GM19372 (cell line): ENCODE results near the gene ASNS.
"Not testable (repeated sequence)": the region's sequence is repeated elsewhere in the genome, so short reads cannot be mapped to it uniquely, and the experiment has no call there.

Experiments
- ATAC-seq: cut with Tn5 transposase; IDR thresholded peaks from one replicate; pipeline ENCODE4 v1.9.1; 2021; ENCODE audit warnings: mild to moderate bottlenecking, low read depth, moderate library complexity; ENCODE audit not compliant: unreplicated experiment

Gene ASNS, protein sequence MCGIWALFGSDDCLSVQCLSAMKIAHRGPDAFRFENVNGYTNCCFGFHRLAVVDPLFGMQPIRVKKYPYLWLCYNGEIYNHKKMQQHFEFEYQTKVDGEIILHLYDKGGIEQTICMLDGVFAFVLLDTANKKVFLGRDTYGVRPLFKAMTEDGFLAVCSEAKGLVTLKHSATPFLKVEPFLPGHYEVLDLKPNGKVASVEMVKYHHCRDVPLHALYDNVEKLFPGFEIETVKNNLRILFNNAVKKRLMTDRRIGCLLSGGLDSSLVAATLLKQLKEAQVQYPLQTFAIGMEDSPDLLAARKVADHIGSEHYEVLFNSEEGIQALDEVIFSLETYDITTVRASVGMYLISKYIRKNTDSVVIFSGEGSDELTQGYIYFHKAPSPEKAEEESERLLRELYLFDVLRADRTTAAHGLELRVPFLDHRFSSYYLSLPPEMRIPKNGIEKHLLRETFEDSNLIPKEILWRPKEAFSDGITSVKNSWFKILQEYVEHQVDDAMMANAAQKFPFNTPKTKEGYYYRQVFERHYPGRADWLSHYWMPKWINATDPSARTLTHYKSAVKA

DNA sequence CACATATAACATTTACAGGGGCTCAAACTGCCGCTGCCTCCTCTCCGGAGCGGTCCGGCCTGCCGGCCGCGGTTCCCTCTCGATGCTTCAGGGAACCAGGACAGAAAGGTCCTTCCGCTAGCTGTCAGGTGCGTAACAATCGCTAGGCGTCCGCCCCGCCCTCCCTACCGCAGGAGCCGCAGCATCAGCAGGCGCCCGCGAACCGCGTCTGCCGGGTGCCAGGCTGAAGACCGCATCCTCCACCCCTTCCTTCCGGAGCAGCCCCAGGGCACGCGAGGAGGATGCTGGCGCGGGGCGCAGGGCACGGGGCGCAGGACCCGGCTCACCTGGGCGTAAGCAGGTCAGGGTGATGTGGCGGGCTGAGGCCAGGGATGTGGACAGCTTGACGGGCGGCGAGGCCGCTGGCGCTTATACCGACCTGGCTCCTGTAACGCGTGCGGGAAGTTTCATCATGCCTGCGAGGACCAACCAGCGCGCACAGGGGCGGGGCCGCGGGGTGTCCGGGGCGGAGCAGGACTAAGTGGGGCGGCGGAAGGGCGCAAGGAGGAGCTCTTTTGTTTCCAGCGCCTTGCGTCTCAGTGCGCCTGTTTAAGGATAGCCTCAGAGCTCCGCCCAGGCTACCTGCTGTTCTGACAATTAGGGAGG lies at the start of gene ASNS:
TSS of gene ASNS (minus strand) at position 384 of the 645 bp plus-strand sequence. CDS start 3,252 bp downstream, outside the sequence.
- ATAC-seq, result peak; percentile 98

DNA sequence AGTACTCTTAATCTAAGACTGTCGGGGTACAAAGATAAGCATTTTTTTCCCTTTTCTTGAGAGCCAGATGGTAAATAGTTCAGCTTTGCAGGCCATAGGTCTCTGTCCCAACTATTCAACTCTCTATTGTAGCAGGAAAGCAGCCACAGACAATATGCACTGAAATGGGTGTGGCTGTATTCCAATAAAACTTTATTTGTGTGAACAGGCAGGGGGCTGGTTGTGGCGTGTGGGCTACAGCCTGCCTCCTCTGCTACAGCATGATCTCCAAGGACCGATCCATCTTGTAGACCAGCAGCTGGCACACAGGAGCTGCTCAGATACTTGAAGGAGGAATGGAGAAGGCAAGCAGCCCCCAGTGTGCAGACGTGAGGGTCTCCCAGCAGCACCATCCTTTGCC lies 49.0 kb upstream of the ASNS start:
- not testable (repeated sequence) for ATAC-seq

DNA sequence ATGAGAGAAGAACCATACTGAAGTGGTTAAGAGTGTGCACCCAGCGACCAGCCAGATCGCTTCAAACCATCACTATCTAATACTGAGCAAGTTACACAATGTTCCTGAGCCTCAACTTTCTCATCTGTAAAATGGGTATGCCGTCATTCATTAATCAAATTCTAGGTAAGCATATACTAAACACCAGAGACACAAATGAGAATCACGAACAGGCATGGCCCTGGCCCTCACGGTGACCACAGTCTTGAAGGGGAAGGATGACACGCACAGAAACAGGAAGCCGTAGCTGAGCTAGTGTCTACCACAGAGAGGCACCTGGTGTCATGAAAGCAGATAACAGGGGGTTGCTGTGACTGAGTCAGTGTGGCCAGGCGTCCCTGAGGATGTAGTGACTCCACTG lies 43.1 kb upstream of the ASNS start:
- ATAC-seq, result not testable (repeated sequence)

DNA sequence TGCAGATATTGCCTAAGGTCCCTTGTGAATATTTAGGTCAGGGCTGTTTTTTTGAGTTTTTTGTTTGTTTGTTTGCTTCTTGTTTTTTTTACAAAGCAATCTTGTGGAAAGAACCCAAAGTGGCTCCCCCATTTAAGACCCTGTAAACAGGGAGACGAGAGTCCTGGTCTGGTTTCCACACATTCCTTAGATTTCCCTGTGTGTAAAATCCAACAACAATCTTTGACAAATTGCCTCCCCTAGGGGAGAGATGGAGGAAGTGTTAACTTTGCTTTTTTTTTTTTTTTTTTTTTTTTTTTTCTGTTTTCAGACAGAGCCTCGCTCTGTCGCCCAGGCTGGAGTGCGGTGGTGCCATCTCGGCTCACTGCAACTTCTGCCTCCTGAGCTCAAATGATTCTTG lies 40.1 kb upstream of the ASNS start:
- ATAC-seq, result not testable (repeated sequence)

DNA sequence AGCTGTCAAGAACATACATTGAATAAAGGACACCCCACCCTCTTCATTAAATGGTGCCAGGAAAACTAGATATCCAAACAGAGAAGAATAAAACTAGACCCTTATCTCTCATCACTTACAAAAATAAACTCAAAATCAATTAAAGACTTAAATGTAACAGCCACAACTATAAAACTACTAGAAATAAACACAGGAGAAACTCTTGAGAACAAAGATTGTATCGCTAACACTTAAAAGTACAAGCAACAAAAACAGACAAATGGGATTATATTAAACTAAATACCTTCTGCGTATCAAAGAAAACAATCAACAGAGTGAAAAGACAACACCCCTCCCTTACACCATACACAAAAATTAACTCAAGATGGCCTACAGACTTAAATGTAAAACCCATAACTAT lies 24.7 kb upstream of the ASNS start:
- ATAC-seq, result not testable (repeated sequence)

DNA sequence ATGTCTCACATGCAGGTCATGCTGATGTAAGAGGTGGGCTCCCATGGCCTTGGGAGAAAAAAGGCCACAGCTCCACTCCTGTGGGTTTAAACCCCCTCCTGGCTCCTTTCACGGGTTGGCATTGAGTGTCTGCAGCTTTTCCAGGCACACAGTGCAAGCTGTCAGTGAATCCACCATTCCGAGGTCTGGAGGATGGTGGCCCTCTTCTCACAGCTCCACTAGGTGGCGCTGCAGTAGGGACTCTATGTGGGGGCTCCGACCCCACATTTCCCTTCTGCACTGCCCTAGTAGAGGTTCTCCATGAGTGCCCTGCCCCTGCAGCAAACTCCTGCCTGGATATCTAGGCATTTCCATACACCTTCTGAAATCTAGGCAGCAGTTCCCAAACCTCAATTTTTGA lies 19.5 kb upstream of the ASNS start:
- ATAC-seq, result not testable (repeated sequence)

DNA sequence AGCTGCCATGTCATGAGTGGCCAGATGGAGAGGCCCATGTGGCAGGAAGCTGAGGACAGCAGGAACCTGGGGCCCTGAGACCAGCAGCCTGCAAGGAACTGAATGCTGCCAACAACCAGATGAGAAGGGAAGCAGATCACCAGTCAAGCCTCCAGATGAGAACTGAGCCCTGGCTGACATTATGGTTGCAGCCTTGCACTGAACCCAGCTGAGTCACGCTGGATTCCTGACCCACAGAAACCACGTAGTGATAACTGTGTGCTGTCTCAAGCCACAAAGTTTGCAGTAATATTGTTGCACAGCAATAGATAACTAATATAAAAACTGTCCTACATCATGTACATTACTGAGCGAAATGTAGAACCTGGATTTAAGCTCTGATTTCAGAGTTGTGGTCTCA lies 7.3 kb upstream of the ASNS start:
- ATAC-seq, result not testable (repeated sequence)

DNA sequence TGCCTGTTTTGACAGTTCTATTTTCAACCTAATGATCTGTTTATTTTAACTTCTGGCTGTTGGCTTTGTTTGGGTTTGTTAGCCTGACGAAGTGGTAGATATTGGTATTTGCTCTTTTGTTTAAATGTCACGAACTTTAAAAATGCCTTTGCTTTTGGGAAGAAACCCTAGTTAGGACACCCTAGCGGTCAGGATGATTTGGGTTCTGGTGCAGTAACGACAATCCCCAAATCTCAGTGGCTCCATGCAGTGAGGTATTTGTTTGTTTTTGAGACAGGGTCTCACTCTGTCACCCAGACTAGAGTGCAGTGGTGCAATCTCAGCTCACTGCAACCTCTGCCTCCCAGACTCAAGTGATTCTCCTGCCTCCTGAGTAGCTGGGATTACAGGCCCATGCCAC lies 2.7 kb upstream of the ASNS start:
- not testable (repeated sequence) for ATAC-seq

DNA sequence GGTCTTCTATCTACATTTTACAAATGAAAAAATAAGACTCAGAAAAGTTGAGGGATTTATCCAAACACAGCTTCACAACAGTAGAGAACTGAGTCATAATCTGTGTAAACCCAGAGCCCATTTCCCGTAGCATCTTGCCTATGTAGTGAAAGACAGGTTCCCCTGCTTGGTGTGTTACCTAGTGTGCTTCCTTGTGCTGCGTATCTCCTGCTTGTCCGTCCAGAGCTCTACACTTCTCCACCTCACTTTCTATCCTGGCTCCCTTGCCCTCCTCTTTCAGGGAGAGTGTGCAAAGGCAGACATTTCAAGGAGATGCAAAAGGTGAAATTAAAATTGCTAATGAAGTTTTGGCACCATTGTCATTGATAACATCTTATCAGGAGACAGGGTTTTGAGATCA lies 1.4 kb upstream of the ASNS start:
- no peak for ATAC-seq

DNA sequence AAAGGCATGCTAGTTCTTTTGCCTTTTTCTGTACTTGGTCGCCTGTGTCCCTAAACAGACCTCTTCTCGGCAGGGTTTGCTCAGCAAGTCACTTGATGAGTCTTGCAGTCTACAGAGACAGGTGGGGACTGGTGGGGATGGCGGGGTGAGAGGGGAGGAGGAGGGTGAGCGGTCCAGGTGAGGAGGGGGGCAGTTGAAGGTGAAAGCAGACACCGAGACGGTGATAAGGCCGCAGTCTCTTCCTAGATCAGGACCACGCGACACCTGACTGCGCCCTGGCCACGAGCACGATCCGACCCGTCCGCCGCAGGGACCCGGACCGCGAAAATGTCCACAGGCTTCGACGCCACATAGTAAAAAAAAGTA lies 566 bp downstream of the ASNS start:
- no peak for ATAC-seq

DNA sequence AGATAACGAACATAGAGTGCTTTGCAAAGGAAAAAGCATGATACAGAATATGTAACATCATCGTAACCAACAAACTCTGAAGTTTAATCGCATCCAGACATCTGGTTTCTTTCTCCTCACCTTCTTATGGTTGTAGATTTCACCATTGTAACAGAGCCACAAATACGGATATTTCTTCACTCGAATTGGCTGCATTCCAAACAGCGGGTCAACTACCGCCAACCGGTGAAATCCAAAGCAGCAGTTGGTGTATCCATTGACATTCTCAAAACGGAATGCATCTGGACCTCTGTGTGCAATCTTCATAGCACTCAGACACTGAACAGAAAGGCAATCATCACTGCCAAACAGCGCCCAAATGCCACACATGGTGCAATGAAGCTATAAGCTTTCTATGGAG lies 3.4 kb downstream of the ASNS start:
- no peak for ATAC-seq

DNA sequence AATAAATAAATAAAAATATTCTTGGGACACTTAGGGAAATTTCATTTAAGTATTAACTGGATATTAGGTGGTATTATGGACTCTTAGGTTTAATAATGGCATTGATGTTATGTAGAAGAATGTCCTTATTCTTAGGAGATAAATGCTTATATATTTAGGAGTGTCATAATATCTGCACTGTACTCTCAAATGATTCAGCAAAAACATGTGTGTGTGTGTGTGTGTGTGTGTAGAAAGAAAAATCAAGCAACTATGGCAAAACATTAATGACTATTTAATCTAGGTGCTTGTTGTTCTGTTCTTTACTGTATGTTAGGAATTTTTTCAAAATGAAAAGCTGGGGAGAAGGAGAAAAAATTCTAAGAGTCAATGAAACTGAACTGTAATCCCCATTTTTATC lies 3.9 kb downstream of the ASNS start:
- ATAC-seq, result no peak

DNA sequence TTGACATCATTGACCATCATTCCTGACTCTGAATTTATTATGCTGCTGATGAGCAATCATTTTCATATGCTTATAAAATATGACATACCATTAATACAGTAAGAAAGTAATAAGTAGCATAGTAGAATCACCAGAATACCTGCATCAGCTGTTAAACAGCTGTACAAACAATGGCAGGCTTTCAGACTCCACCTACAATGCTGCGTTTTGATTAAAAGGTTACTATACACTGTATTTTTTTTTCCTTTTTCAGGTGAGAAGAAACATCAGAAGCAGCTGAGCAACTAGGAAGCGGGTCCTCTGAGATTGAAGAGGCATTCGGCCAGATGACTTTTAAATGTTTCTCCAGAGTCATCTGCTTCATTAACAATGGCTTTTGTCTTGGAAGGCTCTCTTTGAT lies 7.1 kb downstream of the ASNS start:
- ATAC-seq, result no peak

DNA sequence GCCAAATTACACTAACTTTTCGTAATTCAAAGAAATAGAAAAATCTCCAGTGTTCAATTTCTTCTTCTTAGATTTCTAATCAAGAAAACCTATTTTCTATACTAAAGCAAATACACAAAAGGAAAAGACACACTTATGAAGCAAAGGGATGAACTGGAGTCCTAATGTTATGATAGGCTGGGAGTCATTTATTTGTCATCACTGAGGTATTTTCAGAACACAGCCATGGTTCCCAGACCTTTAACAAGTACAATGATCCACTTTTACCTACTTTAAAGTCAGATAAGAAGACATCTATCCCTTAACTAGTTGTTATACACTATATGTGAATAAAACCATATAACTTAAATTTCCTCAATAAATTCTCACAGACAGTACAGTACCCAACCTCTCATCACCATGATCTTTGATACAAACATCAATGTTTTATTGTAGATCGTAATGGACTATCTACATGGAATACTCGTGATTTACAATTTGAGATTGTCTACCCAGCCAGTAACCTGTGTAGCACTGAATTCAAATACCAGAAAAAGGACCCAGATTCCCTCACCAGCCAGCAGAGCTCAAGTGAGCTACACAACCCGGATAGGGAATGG lies 12.5 kb downstream of the ASNS start:
- no peak for ATAC-seq

DNA sequence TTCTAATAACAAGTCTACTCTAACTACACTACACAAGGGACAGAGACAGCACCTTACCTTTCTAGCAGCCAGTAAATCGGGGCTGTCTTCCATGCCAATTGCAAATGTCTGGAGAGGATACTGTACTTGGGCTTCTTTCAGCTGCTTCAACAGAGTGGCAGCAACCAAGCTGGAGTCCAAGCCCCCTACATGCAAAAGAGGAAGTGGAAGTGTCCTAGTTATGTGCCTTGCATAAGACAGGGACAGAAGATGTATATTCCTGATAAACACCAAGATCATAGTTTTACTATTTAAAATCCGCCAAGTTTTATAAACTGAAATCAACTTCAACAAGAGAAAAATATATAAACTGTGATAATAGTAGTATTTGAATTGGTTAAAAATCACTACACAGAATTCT lies 14.0 kb downstream of the ASNS start:
- ATAC-seq, result no peak

DNA sequence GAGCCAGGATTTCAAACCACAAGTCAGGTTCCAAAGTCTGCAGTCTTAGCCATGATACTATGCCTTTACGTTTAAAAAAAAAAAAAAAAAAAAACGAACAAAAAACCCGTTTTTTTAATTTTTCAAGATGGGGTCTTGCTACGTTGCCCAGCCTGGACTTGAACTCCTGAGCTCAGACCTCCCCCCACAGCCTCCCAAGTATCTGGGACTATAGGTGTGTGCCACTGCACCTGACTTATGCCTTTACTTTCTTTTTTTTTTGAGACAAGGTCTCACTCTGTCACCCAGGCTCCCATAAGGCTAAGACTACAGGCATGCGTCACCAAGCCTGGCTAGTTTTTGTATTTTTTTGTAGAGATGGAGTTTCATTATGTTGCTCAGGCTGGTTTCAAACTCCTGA lies 14.7 kb downstream of the ASNS start:
- ATAC-seq, result no peak

DNA sequence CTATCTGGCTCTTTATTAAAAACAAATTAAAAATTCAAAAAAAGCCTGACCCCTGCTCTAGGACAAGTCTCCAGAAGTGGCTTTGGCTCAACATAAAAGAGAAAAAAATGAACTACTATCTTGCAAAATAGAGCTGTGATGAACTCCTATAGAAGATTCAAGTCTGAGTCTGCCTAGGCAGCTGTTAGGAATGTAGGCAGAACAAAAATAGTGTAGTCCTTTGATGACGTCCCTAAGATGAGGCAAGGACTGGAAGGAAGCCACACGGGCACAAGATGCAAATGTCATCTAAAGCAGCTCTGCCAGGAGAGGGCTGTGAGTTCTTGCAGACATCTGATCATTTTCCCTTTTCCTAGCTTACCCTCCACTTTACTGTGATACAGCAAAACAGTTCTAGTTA lies 20.5 kb downstream of the ASNS start:
- ATAC-seq, result no peak

DNA sequence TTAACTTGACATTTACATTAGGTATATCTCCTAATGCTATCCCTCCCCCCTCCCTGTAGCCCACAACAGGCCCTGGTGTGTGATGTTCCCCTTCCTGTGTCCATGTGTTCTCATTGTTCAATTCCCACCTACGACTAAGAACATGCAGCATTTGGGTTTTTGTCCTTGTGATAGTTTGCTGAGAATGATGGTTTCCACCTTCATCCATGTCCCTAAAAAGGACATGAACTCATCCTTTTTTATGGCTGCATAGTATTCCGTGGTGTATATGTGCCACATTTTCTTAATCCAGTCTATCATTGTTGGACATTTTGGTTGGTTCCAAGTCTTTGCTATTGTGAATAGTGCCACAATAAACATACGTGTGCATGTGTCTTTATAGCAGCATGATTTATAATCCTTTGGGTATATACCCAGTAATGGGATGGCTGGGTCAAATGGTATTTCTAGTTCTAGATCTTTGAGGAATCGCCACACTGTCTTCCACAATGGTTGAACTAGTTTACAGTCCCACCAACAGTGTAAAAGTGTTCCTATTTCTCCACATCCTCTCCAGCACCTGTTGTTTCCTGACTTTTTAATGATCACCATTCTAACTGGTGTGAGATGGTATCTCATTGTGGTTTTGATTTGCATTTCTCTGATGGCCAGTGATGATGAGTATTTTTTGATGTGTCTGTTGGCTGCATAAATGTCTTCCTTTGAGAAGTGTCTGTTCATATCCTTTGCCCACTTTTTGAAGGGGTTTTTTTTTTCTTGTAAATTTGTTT lies 21.8 kb downstream of the ASNS start:
- ATAC-seq, result not testable (repeated sequence)

DNA sequence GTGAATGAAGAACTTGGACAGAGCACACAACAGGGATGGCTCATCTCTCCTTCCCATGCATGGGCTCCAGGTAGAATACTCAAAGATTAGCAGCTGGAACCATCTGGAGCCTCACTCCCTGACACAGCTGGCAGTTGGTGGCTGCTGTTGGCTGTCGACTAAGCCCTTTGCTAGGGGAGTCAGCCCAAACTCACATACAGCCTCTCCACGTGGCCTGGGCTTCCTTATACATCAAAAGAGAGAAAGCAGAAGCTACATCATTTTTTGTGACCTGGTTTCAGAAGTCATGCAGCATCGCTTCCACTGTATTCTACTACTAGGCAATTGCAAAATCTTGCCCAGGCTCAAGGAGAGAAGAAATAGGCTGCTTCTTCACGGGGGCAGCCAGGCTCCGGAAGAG lies 24.4 kb downstream of the ASNS start:
- ATAC-seq, result no peak

DNA sequence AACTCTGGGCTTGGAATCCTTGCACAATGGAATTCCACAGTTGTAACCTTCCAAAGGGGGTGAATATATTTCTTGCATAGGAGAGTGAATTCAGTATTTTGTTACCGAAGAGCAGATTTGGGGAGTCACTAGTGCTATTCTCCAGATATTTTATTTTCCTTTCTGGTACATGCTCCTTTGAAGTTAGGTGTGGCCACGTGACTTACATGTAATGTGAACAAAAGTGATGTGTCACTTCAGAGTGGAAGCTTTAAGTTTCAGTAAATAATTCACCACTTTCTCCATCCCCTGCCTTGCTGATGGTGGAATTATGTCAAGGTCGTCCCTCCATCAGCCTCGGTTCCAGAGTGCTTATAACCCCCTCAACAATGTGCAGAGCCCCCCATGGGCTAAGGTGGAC lies 25.3 kb downstream of the ASNS start:
- no peak for ATAC-seq
